ENCODE data around the gene RBM19.

Gene RBM19

DNA sequence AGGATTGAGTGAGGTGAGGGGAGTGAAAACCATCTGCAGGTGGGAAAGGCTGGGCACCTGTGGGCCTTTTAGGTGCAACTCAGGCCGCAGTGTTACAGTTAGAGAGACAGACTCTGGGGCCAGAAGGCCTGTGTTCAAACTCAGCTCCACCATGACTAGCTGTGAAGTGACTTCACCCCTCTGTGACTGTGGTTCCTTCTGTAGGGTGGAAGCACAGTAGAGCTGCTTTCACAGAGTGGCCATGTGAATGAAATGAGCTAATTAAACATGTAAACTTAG is 25.0 kb downstream of the RBM19 start:
- H3K27ac ChIP-seq (ENCODE audit: low read depth, low read length) = no peak overlapping the region
- H3K4me1 ChIP-seq (ENCODE audit: control insufficient read depth in 1 of 2, insufficient read depth in 2 of 2, low read length in 2 of 2) = no peaks in the 10 kb centered on the region
- H3K4me3 ChIP-seq (ENCODE audit: low read depth in 1 of 2, low read length in 2 of 2) = no peak overlapping the region
- no peak overlapping the region for H3K9ac ChIP-seq (ENCODE audit: low read depth in 1 of 2, low read length in 2 of 2)
- H3K9me3 ChIP-seq (ENCODE audit: control insufficient read depth in 1 of 2, low read length in 2 of 2) = no peaks in the 10 kb centered on the region
- no peaks in the 10 kb centered on the region for H3K27me3 ChIP-seq (ENCODE audit: control insufficient read depth in 1 of 2, insufficient read depth in 2 of 2, low read length in 2 of 2)
- H3K36me3 ChIP-seq (ENCODE audit: control insufficient read depth in 1 of 2, insufficient read depth in 2 of 2, low read length in 2 of 2) = peaks cover 35 to 91% of the 10 kb centered on the region in 2 donors

DNA sequence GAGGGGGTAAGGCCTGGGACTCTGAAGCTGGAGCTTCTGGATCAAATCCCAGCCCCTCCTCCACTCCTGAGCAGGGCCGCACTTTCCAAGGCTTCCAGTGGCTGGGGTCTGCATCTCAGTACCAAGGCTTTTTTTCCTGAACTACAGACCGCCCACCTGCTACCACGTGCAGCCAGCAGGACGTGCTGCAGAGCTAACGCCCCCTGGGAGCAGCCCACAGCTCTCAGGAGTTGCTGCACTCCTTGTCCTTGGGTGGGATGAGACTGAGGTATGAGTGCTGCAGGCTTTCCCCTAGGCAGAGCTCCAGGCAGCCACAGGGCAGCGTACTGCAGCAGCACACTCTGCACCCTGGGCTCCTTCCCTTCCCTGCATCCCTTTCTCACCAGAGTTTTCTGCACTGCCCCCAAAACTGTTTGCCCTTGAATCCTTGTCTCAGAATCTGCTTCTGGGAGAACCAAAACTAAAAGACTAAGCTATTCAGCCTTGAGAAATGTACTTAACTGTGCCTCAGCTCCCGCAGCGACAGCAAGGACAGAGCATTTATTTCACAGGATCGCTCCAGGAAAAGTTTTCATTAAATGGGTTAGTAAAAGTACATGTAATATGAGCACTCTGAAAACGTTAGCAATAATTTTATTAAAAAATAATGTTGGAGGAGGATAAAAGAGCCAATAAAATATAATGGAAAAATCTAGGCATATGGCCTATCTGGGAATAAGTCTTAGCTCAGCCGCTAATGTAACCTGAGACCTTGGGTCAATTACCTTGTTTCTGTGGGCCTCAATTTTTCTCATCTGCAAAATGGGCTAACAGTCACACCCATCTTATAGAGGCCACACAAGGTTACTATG is 25.5 kb downstream of the RBM19 start:
- Histone ChIP-seq H3K36me3 (ENCODE audit: control insufficient read depth in 1 of 2, insufficient read depth in 2 of 2, low read length in 2 of 2) (peaks cover 30 to 87% of the 10 kb centered on the region in 2 donors), H3K9ac (ENCODE audit: low read depth in 1 of 2, low read length in 2 of 2) (no peak overlapping the region), H3K27me3 (ENCODE audit: control insufficient read depth in 1 of 2, insufficient read depth in 2 of 2, low read length in 2 of 2) (no peaks in the 10 kb centered on the region), H3K9me3 (ENCODE audit: control insufficient read depth in 1 of 2, low read length in 2 of 2) (no peaks in the 10 kb centered on the region), H3K4me3 (ENCODE audit: low read depth in 1 of 2, low read length in 2 of 2) (no peak overlapping the region), H3K27ac (ENCODE audit: low read depth, low read length) (no peak overlapping the region), H3K4me1 (ENCODE audit: control insufficient read depth in 1 of 2, insufficient read depth in 2 of 2, low read length in 2 of 2) (no peaks in the 10 kb centered on the region)

DNA sequence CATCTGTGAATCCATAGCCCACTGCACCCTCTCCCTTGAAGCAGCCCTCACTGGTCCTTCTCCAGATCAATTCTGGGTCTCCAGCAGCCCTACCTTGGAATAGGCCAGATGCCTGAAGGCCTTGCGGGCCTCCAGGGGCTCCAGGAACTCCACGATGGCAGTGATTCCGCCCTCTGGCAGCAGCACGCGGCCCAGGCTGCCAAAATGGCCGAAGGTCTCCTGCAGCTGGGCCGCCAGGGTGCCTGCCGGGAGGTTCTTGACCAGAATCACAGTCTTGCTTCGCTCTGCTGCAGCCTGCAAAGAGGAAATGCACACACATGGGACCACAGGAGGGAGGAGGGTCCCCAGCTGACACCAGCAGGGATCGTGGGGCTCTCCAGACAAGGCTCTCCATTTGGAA is 26.3 kb downstream of the RBM19 start:
- H3K27ac ChIP-seq (ENCODE audit: low read depth, low read length) = no peak overlapping the region
- H3K4me3 ChIP-seq (ENCODE audit: low read depth in 1 of 2, low read length in 2 of 2) = no peak overlapping the region
- peaks cover 33 to 86% of the 10 kb centered on the region in 2 donors for H3K36me3 ChIP-seq (ENCODE audit: control insufficient read depth in 1 of 2, insufficient read depth in 2 of 2, low read length in 2 of 2)
- H3K9ac ChIP-seq (ENCODE audit: low read depth in 1 of 2, low read length in 2 of 2) = no peak overlapping the region
- H3K4me1 ChIP-seq (ENCODE audit: control insufficient read depth in 1 of 2, insufficient read depth in 2 of 2, low read length in 2 of 2) = no peaks in the 10 kb centered on the region
- no peaks in the 10 kb centered on the region for H3K27me3 ChIP-seq (ENCODE audit: control insufficient read depth in 1 of 2, insufficient read depth in 2 of 2, low read length in 2 of 2)
- no peaks in the 10 kb centered on the region for H3K9me3 ChIP-seq (ENCODE audit: control insufficient read depth in 1 of 2, low read length in 2 of 2)

DNA sequence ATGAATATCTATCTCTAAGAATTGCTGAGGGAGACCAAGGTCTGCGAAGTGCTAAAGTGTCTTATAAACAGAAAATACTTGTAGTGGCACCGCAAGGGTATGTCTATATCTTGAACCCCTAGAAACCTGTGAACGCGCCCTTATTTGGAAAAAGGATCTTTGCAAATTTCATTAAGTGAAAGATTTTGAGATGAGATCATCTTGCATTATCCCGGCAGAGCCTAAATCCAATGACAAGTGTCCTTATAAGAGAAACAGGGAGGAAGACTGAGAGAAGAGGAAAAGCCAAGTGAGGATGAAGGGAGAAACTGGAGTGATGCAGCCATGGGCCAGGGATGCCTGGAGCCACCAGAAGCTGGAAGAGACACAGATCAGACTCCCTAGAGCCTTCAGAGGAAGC is 27.7 kb downstream of the RBM19 start:
- Histone ChIP-seq H3K9me3 (ENCODE audit: control insufficient read depth in 1 of 2, low read length in 2 of 2) (no peaks in the 10 kb centered on the region), H3K27ac (ENCODE audit: low read depth, low read length) (no peak overlapping the region), H3K9ac (ENCODE audit: low read depth in 1 of 2, low read length in 2 of 2) (no peak overlapping the region), H3K4me3 (ENCODE audit: low read depth in 1 of 2, low read length in 2 of 2) (no peak overlapping the region), H3K27me3 (ENCODE audit: control insufficient read depth in 1 of 2, insufficient read depth in 2 of 2, low read length in 2 of 2) (no peaks in the 10 kb centered on the region), H3K36me3 (ENCODE audit: control insufficient read depth in 1 of 2, insufficient read depth in 2 of 2, low read length in 2 of 2) (peaks cover 33 to 89% of the 10 kb centered on the region in 2 donors), H3K4me1 (ENCODE audit: control insufficient read depth in 1 of 2, insufficient read depth in 2 of 2, low read length in 2 of 2) (no peaks in the 10 kb centered on the region)

DNA sequence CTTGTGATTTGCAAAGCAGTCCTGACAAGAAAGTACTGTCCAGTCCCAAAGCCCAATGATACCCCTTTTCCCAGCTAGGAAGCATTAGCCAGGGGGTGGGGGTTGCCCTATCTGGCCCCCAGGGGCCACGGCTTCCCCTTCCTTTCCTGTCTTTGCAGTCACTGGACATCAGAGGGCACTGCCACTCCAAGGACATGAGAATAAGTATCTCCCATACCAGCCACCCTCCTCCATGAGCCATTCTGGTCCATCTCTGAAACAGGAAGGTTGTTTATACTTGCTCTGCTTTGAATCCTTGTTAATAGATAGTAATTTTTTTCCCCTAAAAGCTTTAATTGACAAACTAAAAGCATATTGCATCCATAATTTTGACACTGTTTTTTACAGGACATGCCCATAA is 29.7 kb downstream of the RBM19 start:
- H3K27me3 ChIP-seq (ENCODE audit: control insufficient read depth in 1 of 2, insufficient read depth in 2 of 2, low read length in 2 of 2) = no peaks in the 10 kb centered on the region
- H3K9me3 ChIP-seq (ENCODE audit: control insufficient read depth in 1 of 2, low read length in 2 of 2) = no peaks in the 10 kb centered on the region
- H3K36me3 ChIP-seq (ENCODE audit: control insufficient read depth in 1 of 2, insufficient read depth in 2 of 2, low read length in 2 of 2) = peaks cover 18 to 76% of the 10 kb centered on the region in 2 donors
- no peaks in the 10 kb centered on the region for H3K4me1 ChIP-seq (ENCODE audit: control insufficient read depth in 1 of 2, insufficient read depth in 2 of 2, low read length in 2 of 2)
- H3K9ac ChIP-seq (ENCODE audit: low read depth in 1 of 2, low read length in 2 of 2) = no peak overlapping the region
- H3K27ac ChIP-seq (ENCODE audit: low read depth, low read length) = no peak overlapping the region
- no peak overlapping the region for H3K4me3 ChIP-seq (ENCODE audit: low read depth in 1 of 2, low read length in 2 of 2)

DNA sequence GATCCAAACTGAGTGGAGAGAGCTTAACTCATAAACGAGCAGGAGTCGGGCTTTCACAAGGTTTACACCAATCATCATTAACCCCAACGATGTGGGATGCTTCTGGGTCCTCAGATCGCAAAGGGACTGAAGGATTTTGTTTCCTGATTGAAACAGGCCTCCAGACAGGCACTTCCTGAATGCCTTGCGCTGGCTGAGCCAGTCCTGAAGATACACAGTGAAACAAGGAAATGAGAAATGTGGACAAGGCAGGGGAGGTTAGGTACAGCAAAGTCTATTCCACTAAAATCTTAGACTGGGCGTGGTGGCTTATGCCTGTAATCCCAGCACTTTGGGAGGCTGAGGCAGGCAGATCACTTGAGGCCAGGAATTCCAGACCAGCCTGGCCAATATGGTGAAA is 30.7 kb downstream of the RBM19 start:
- no peak overlapping the region for H3K4me3 ChIP-seq (ENCODE audit: low read depth in 1 of 2, low read length in 2 of 2)
- no peak overlapping the region for H3K9ac ChIP-seq (ENCODE audit: low read depth in 1 of 2, low read length in 2 of 2)
- no peaks in the 10 kb centered on the region for H3K4me1 ChIP-seq (ENCODE audit: control insufficient read depth in 1 of 2, insufficient read depth in 2 of 2, low read length in 2 of 2)
- no peaks in the 10 kb centered on the region for H3K9me3 ChIP-seq (ENCODE audit: control insufficient read depth in 1 of 2, low read length in 2 of 2)
- H3K27me3 ChIP-seq (ENCODE audit: control insufficient read depth in 1 of 2, insufficient read depth in 2 of 2, low read length in 2 of 2) = no peaks in the 10 kb centered on the region
- H3K27ac ChIP-seq (ENCODE audit: low read depth, low read length) = no peak overlapping the region
- H3K36me3 ChIP-seq (ENCODE audit: control insufficient read depth in 1 of 2, insufficient read depth in 2 of 2, low read length in 2 of 2) = peaks cover 17 to 71% of the 10 kb centered on the region in 2 donors

DNA sequence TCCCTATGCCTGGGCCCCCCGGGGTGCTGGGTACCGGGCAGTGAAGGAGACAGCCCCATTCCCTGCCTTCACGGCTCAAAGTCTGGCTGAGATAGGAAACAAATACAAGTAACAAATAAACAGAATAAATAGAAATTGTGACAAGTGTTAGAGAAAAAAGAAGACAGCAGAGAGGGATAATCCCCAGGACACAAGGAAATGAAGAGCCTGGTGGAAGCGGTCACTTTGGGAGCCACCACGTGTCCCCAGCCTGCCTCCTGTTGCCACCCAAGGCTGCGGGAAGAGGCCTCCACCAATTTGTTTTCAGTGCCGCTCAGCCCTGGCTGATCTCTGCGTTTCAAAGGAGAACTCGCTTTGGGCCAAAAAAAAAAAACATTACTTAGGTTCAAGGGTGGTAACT is 31.2 kb downstream of the RBM19 start:
- no peak overlapping the region for H3K27ac ChIP-seq (ENCODE audit: low read depth, low read length)
- H3K36me3 ChIP-seq (ENCODE audit: control insufficient read depth in 1 of 2, insufficient read depth in 2 of 2, low read length in 2 of 2) = peaks cover 21 to 66% of the 10 kb centered on the region in 2 donors
- H3K4me3 ChIP-seq (ENCODE audit: low read depth in 1 of 2, low read length in 2 of 2) = no peak overlapping the region
- no peak overlapping the region for H3K9ac ChIP-seq (ENCODE audit: low read depth in 1 of 2, low read length in 2 of 2)
- no peaks in the 10 kb centered on the region for H3K9me3 ChIP-seq (ENCODE audit: control insufficient read depth in 1 of 2, low read length in 2 of 2)
- H3K27me3 ChIP-seq (ENCODE audit: control insufficient read depth in 1 of 2, insufficient read depth in 2 of 2, low read length in 2 of 2) = no peaks in the 10 kb centered on the region
- H3K4me1 ChIP-seq (ENCODE audit: control insufficient read depth in 1 of 2, insufficient read depth in 2 of 2, low read length in 2 of 2) = no peaks in the 10 kb centered on the region

GRCh38 chr12:113934060-113934814 is 31.9 kb downstream of the RBM19 start:
- Histone ChIP-seq H3K36me3 (ENCODE audit: control insufficient read depth in 1 of 2, insufficient read depth in 2 of 2, low read length in 2 of 2) (peaks cover 18 to 63% of the 10 kb centered on the region in 2 donors), H3K9me3 (ENCODE audit: control insufficient read depth in 1 of 2, low read length in 2 of 2) (no peaks in the 10 kb centered on the region), H3K27ac (ENCODE audit: low read depth, low read length) (no peak overlapping the region), H3K9ac (ENCODE audit: low read depth in 1 of 2, low read length in 2 of 2) (no peak overlapping the region), H3K4me3 (ENCODE audit: low read depth in 1 of 2, low read length in 2 of 2) (no peak overlapping the region), H3K27me3 (ENCODE audit: control insufficient read depth in 1 of 2, insufficient read depth in 2 of 2, low read length in 2 of 2) (no peaks in the 10 kb centered on the region), H3K4me1 (ENCODE audit: control insufficient read depth in 1 of 2, insufficient read depth in 2 of 2, low read length in 2 of 2) (no peaks in the 10 kb centered on the region)

DNA sequence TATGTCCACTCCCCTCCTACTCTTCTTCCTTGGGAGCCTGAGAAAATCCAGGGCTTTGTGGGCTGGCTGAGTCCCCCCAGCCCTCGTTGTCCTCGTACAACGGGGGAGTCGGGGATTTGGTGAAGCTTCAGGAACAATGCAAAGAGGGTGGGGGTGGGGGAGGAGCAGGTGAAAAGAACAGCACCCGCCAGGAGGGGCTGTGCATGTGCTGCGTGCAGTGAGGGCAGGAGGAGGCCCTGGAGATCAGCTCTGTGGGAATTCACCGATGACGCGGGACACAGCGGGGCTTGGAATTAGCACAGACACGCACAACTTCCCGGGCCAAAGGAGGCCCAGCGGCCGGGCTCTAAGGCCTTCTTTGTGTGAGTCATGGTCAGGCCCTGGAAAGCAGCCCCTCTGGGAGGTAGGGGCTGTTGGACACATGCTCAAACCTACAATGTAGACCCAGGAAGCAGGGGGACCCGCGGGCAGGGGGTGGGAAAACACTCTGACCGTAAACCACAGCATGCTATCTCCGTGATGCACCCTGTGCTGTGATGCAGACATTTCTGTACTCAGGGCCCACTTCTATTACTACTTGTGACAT is 32.8 kb downstream of the RBM19 start:
- Histone ChIP-seq H3K36me3 (ENCODE audit: control insufficient read depth in 1 of 2, insufficient read depth in 2 of 2, low read length in 2 of 2) (peaks cover 18 to 63% of the 10 kb centered on the region in 2 donors), H3K4me3 (ENCODE audit: low read depth in 1 of 2, low read length in 2 of 2) (no peak overlapping the region), H3K27ac (ENCODE audit: low read depth, low read length) (no peak overlapping the region), H3K9ac (ENCODE audit: low read depth in 1 of 2, low read length in 2 of 2) (no peak overlapping the region), H3K4me1 (ENCODE audit: control insufficient read depth in 1 of 2, insufficient read depth in 2 of 2, low read length in 2 of 2) (no peaks in the 10 kb centered on the region), H3K9me3 (ENCODE audit: control insufficient read depth in 1 of 2, low read length in 2 of 2) (no peaks in the 10 kb centered on the region), H3K27me3 (ENCODE audit: control insufficient read depth in 1 of 2, insufficient read depth in 2 of 2, low read length in 2 of 2) (no peaks in the 10 kb centered on the region)
